Right lobe of liver (tissue), 6 donors: Measurements from ENCODE around the gene EML6. TPM values are rescaled to one million over a fixed set of nuclear protein-coding genes. Genes with fewer than 3 reads are reported as not detected.

Experiments
- ATAC-seq, 4 donors: fragments of 200-7000 bp; cut with Tn5 transposase; one replicate each; pipeline ENCODE4 v1.9.1; 2020; ENCODE audit warnings: mild to moderate bottlenecking in 4 of 4, moderate library complexity in 4 of 4
- DNase-seq, 3 donors: peaks; one replicate each; pipeline ENCODE4 v3.0.0-alpha.2; 2020
- H3K27ac ChIP-seq, 3 donors: fragments of 200-600 bp; one replicate each; pipeline ENCODE4 v1.8.0; 2022
- H3K27me3 ChIP-seq, 2 donors: fragments of 200-600 bp; one replicate each; pipeline ENCODE4 v1.8.0; 2022
- H3K36me3 ChIP-seq, 4 donors: fragments of 200-600 bp; sonication (generic) in 1 of 4; one replicate each; pipeline versions ENCODE4 v1.5.1 to v1.8.0; 2017 to 2022; ENCODE audit warnings: control low read depth in 1 of 4
- H3K4me1 ChIP-seq, 4 donors: fragments of 200-600 bp; sonication (generic) in 1 of 4; one replicate each; pipeline versions ENCODE4 v1.5.1 to v1.8.0; 2017 to 2022; ENCODE audit warnings: control low read depth in 1 of 4
- H3K4me3 ChIP-seq, 3 donors: fragments of 200-600 bp; one replicate each; pipeline ENCODE4 v1.8.0; 2022
- H3K9me3 ChIP-seq, 4 donors: fragments of 200-600 bp; sonication (generic) in 1 of 4; one replicate each; pipeline versions ENCODE4 v1.5.1 to v1.8.0; 2017 to 2022; ENCODE audit warnings: control low read depth in 1 of 4
- POLR2A ChIP-seq: fragments of 450-650 bp; IDR thresholded peaks from one replicate; pipeline ENCODE4 v1.6.1; 2017; ENCODE audit warnings: antibody characterized with exemption, mild to moderate bottlenecking
- WGBS: methylation state at CpG from one replicate; pipeline ENCODE4 v1.1.6; 2018; ENCODE audit warnings: low coverage, low lambda C conversion rate; ENCODE audit not compliant: insufficient coverage; ENCODE audit errors: missing lambda C conversion rate; 5-methylcytosine and 5-hydroxymethylcytosine counted together
- intact Hi-C, 2 donors: fragments of 100-400 bp; cut with DNase I; formaldehyde crosslinking; loops; one replicate each; pipeline versions ENCODE4 v1.11.2 to v1.14.1; 2022
- total RNA-seq, 6 experiments: library from RNA; depleted of rRNA in 2 of 6; stranded (reverse); fragments of >200 nt in 2 of 6; fragmentation: NEBNext Ultra II Directional in 3 of 6; extraction: Animal tissue kit (Norgen Biotek cat#: 25700) in 3 of 6; gene quantifications; one replicate each; pipeline versions ENCODE4 v1.1.0 to v1.2.4, GENCODE V29; 2016 to 2023
- TF ChIP-seq, protein P1 (sequence below), 4 donors: fragments of 200-600 bp in 3 of 4; fragments of 450-650 bp in 1 of 4; IDR thresholded peaks; one replicate each; pipeline versions ENCODE4 v1.5.1 to v1.8.0; 2016 to 2022; ENCODE audit warnings: antibody characterized with exemption in 4 of 4, mild to moderate bottlenecking in 2 of 4
- donor health status: DM: no; HTN: yes; CAD: no.
- donor health status: DM: no; HTN: no; CAD: no.
- donor health status: DM: no; HTN: no; CAD: no.
- donor health status: DM: no; HTN: yes; CAD: no.
- donor health status: DM: no; HTN: yes; CAD: no.

EML6 gene
- total RNA-seq, 6 experiments from 2014 or later: 0.82 to 2.5 (median 1.5) TPM

DNA sequence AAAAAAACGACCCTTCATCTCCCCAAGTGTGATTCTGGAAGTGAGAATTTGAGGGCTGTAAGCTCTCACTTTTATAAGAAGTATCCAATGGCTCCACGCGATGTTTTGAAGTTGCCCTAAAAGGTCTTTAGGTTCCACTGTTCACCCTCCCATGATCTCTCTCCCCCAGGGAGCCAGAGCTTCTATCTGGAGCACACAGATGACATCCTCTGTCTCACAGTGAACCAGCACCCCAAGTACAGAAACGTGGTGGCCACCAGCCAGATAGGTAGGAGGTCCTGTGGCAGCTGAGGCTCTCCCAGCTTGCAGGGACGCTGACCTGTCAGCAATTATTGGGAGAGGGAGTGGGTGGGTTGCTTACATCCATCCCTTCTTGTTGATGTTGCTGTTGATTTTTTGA is 229.0 kb downstream of the EML6 start:
- Histone ChIP-seq H3K36me3 (no peaks in the 10 kb centered on the region), H3K27me3 (no peaks in the 10 kb centered on the region), H3K27ac (no peak overlapping the region), H3K4me1 (no peaks in the 10 kb centered on the region), H3K4me3 (no peak overlapping the region), H3K9me3 (no peaks in the 10 kb centered on the region)
- intact Hi-C loops: no loop called here
- no peak for TF ChIP-seq POLR2A
- TF ChIP-seq, protein P1, sequence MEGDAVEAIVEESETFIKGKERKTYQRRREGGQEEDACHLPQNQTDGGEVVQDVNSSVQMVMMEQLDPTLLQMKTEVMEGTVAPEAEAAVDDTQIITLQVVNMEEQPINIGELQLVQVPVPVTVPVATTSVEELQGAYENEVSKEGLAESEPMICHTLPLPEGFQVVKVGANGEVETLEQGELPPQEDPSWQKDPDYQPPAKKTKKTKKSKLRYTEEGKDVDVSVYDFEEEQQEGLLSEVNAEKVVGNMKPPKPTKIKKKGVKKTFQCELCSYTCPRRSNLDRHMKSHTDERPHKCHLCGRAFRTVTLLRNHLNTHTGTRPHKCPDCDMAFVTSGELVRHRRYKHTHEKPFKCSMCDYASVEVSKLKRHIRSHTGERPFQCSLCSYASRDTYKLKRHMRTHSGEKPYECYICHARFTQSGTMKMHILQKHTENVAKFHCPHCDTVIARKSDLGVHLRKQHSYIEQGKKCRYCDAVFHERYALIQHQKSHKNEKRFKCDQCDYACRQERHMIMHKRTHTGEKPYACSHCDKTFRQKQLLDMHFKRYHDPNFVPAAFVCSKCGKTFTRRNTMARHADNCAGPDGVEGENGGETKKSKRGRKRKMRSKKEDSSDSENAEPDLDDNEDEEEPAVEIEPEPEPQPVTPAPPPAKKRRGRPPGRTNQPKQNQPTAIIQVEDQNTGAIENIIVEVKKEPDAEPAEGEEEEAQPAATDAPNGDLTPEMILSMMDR (IDR thresholded peaks at IDR 0.05): no peak
- DNase-seq (no peak), ATAC-seq (no peak)
- WGBS: 40% methylated on average over 2 of the region's 5 CpGs

DNA sequence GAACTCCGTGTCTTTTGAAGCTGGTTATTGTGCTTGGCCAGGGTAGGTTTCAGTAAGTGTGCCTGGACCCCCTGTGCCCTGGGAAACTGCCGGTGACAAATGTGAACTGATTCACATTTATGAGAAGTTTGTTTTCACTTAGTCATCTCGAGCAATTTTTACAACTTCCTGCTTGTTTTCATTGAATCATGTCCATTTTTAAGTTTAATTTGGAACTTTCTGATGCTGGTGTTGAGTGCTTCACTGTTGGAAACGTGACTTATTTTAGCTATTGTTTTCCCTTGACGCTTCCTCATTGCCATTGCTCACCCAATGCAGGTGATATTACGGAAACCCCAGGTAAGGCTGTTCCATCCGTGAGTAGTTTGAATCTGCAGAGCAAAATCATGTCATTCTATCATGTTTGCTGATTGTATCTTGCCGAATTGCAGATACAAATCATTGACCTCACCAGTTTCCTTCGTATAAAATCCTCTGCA is 229.6 kb downstream of the EML6 start:
- Histone ChIP-seq H3K9me3 (no peaks in the 10 kb centered on the region), H3K36me3 (no peaks in the 10 kb centered on the region), H3K4me1 (no peaks in the 10 kb centered on the region), H3K27ac (no peak overlapping the region), H3K4me3 (no peak overlapping the region), H3K27me3 (no peaks in the 10 kb centered on the region)
- TF ChIP-seq POLR2A: no peak
- TF ChIP-seq, protein P1 (IDR thresholded peaks at IDR 0.05): no peak
- DNase-seq (no peak), ATAC-seq (no peak)
- intact Hi-C loops: no loop called here
- 71% methylated on average over 8 of the region's 9 CpGs for WGBS

DNA sequence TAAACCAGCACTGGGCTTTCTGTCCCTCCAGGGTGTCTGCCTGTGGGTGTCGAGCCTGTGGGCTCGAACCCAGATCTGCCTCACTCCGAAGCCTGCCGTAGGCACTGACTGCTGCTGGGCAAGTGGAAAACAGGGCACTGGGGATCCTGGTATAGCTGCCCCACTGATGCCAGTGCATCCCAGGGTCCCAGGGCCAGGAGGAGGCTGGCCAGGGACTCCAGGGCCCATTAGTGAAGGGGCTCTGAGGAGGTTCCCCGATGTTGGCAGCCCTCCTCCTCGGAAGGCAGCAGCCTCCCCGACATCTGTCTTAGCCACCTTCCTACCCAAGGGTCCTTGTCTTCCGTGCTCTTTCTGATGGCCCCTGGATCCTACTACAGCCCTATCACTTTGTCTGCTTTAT is 230.7 kb downstream of the EML6 start:
- WGBS: 100% methylated on average over 1 of the region's 8 CpGs
- H3K9me3 ChIP-seq: no peaks in the 10 kb centered on the region
- TF ChIP-seq, protein P1 (IDR thresholded peaks at IDR 0.05): no peak
- H3K4me1 ChIP-seq: no peaks in the 10 kb centered on the region
- ATAC-seq: no peak
- no peak overlapping the region for H3K4me3 ChIP-seq
- DNase-seq: no peak
- intact Hi-C loops: no loop called here
- H3K27me3 ChIP-seq: no peaks in the 10 kb centered on the region
- no peaks in the 10 kb centered on the region for H3K36me3 ChIP-seq
- no peak overlapping the region for H3K27ac ChIP-seq

DNA sequence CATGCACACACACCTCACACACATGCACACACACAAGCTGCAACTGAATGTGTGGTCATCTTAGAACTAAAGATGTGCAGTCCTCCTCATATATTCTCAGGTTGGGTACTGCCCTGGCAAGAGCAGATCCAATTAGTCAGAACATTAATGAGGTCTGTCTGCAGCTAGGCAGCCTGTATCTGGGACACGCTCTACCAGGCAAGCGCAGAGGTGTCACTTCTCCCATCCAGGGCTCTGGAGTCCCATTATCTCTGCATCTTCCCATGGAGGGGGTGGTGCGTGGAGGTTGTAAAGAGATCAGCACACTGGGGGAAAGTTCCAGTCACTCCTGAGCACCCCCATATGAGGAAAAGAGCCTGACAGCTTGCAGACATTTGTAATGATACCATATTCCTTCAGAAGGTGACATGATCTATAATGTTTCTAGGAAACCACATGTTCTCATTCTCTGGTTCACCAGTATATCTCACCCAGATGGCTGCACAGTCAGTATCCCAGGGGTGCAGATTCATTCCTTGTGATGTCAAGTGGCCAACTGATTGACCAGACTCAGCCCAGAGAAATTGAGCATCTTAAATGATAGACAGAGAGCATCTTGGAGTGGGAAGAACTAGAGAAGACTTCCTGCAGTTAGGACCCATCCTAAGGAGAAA is 231.4 kb downstream of the EML6 start:
- H3K27me3 ChIP-seq: no peaks in the 10 kb centered on the region
- DNase-seq (no peak), ATAC-seq (no peak)
- intact Hi-C loops: no loop called here
- H3K9me3 ChIP-seq: no peaks in the 10 kb centered on the region
- 83% methylated on average over 2 of the region's 3 CpGs for WGBS
- H3K4me1 ChIP-seq: no peaks in the 10 kb centered on the region
- no peaks in the 10 kb centered on the region for H3K36me3 ChIP-seq
- TF ChIP-seq, protein P1 (IDR thresholded peaks at IDR 0.05): no peak
- no peak for TF ChIP-seq POLR2A
- H3K4me3 ChIP-seq: no peak overlapping the region
- no peak overlapping the region for H3K27ac ChIP-seq
